Liver (tissue), 9 donors: ENCODE measurements around the gene PARD3B. TPM values are rescaled to one million over a fixed set of nuclear protein-coding genes. Genes with fewer than 3 reads are reported as not detected.

Experiments used
- DNase-seq: peaks from one replicate; pipeline ENCODE4 v3.0.0-alpha.2; 2017; ENCODE audit warnings: low spot score
- H3K27ac ChIP-seq, 2 donors: one replicate each; pipeline ENCODE4 v1.7.0; 2013; ENCODE audit warnings: inconsistent platforms in 2 of 2, low read length in 2 of 2, control low read depth in 1 of 2, low read depth in 1 of 2, mild to moderate bottlenecking in 1 of 2
- H3K27me3 ChIP-seq, 4 donors: one replicate each; pipeline versions ENCODE4 v1.6.1 to v1.7.0; 2013; ENCODE audit warnings: low read length in 3 of 4, inconsistent platforms in 1 of 4, mild to moderate bottlenecking in 1 of 4, moderate library complexity in 1 of 4; ENCODE audit not compliant: control insufficient read depth in 4 of 4, insufficient read depth in 4 of 4
- H3K36me3 ChIP-seq, 4 donors: one replicate each; pipeline versions ENCODE4 v1.6.1 to v1.7.0; 2013; ENCODE audit warnings: low read length in 3 of 4, mild to moderate bottlenecking in 3 of 4, low read depth in 1 of 4, moderate library complexity in 1 of 4; ENCODE audit not compliant: control insufficient read depth in 4 of 4, insufficient read depth in 3 of 4
- H3K4me1 ChIP-seq, 4 donors: one replicate each; pipeline versions ENCODE4 v1.6.1 to v1.7.0; 2013; ENCODE audit warnings: low read length in 3 of 4, mild to moderate bottlenecking in 3 of 4, moderate library complexity in 1 of 4; ENCODE audit not compliant: control insufficient read depth in 4 of 4, insufficient read depth in 4 of 4
- H3K4me3 ChIP-seq, 3 donors: one replicate each; pipeline versions ENCODE4 v1.6.1 to v1.7.0; 2013; ENCODE audit warnings: low read length in 3 of 3, control low read depth in 1 of 3, low read depth in 1 of 3, mild to moderate bottlenecking in 1 of 3
- H3K9ac ChIP-seq, 2 donors: one replicate each; pipeline ENCODE4 v1.7.0; 2013; ENCODE audit warnings: low read length in 2 of 2, mild to moderate bottlenecking in 2 of 2, moderate library complexity in 2 of 2, control low read depth in 1 of 2, low read depth in 1 of 2
- H3K9me3 ChIP-seq, 4 donors: one replicate each; pipeline versions ENCODE4 v1.6.1 to v1.7.0; 2013; ENCODE audit warnings: low read length in 3 of 4; ENCODE audit not compliant: control insufficient read depth in 4 of 4
- ATF3 ChIP-seq: IDR thresholded peaks from 2 replicates; pipeline ENCODE4 v1.6.1; 2016; ENCODE audit warnings: antibody characterized with exemption
- CTCF ChIP-seq: fragments of 150-350 bp; IDR thresholded peaks from 2 replicates; pipeline ENCODE4 v1.5.1; 2017; ENCODE audit warnings: improper control_type of control experiment, low read depth, low read length; ENCODE audit not compliant: missing input control
- EGR1 ChIP-seq, 2 donors: IDR thresholded peaks; 2 replicates each; pipeline ENCODE4 v1.6.1; 2016 to 2018; ENCODE audit warnings: antibody characterized with exemption in 2 of 2, low read depth in 2 of 2
- FOXA1 ChIP-seq: IDR thresholded peaks from 2 replicates; pipeline ENCODE4 v1.6.1; 2016; ENCODE audit warnings: antibody characterized with exemption
- FOXA2 ChIP-seq: IDR thresholded peaks from 2 replicates; pipeline ENCODE4 v1.6.1; 2016; ENCODE audit warnings: antibody characterized with exemption
- GABPA ChIP-seq, 2 donors: IDR thresholded peaks in 1 of 2; conservative IDR thresholded peaks in 1 of 2; 2 replicates each; pipeline ENCODE4 v1.6.1; 2016; ENCODE audit warnings: antibody characterized with exemption in 2 of 2, mild to moderate bottlenecking in 1 of 2, moderate library complexity in 1 of 2
- HNF4A ChIP-seq, 2 donors: conservative IDR thresholded peaks; 2 replicates each; pipeline ENCODE4 v1.6.1; 2016; ENCODE audit warnings: antibody characterized with exemption in 2 of 2, mild to moderate bottlenecking in 2 of 2
- HNF4G ChIP-seq: IDR thresholded peaks from 2 replicates; pipeline ENCODE4 v1.6.1; 2016; ENCODE audit warnings: antibody characterized with exemption
- JUND ChIP-seq, 2 donors: IDR thresholded peaks; 2 replicates each; pipeline ENCODE4 v1.6.1; 2016; ENCODE audit warnings: antibody characterized with exemption in 2 of 2
- MAX ChIP-seq: IDR thresholded peaks from 2 replicates; pipeline ENCODE4 v1.6.1; 2016; ENCODE audit warnings: antibody characterized with exemption
- NR2F2 ChIP-seq: IDR thresholded peaks from 2 replicates; pipeline ENCODE4 v1.6.1; 2016; ENCODE audit warnings: antibody characterized with exemption
- RAD21 ChIP-seq, 2 donors: IDR thresholded peaks; 2 replicates each; pipeline ENCODE4 v1.6.1; 2016; ENCODE audit warnings: antibody characterized with exemption in 2 of 2, mild to moderate bottlenecking in 2 of 2
- REST ChIP-seq: IDR thresholded peaks from 2 replicates; pipeline ENCODE4 v1.6.1; 2016; ENCODE audit warnings: antibody characterized with exemption, mild to moderate bottlenecking
- RXRA ChIP-seq, 2 donors: IDR thresholded peaks; 2 replicates each; pipeline ENCODE4 v1.6.1; 2017 to 2018; ENCODE audit warnings: antibody characterized with exemption in 2 of 2, mild to moderate bottlenecking in 1 of 2
- SP1 ChIP-seq: IDR thresholded peaks from 2 replicates; pipeline ENCODE4 v1.6.1; 2018; ENCODE audit warnings: antibody characterized with exemption, mild to moderate bottlenecking
- TAF1 ChIP-seq: conservative IDR thresholded peaks from 2 replicates; pipeline ENCODE4 v1.6.1; 2016; ENCODE audit warnings: antibody characterized with exemption, mild to moderate bottlenecking
- YY1 ChIP-seq: IDR thresholded peaks from 2 replicates; pipeline ENCODE4 v1.6.1; 2016; ENCODE audit warnings: antibody characterized with exemption, mild to moderate bottlenecking
- ZBTB33 ChIP-seq: IDR thresholded peaks from 2 replicates; pipeline ENCODE4 v1.6.1; 2016; ENCODE audit warnings: antibody characterized with exemption
- WGBS: extraction: QIAGEN DNeasy Blood & Tissue Kit; methylation state at CpG from one replicate; pipeline ENCODE4 v1.1.7; 2013; 5-methylcytosine and 5-hydroxymethylcytosine counted together
- polyA plus RNA-seq, 2 donors: library from polyadenylated mRNA; stranded (reverse) in 1 of 2; unstranded in 1 of 2; fragments of 200-250 nt in 1 of 2; fragments of >200 nt in 1 of 2; fragmentation: Nextera tagmentation in 1 of 2; extraction: Ambion mirVana in 1 of 2; gene quantifications; one replicate each; pipeline versions ENCODE4 v1.2.1 to v1.2.3, GENCODE V29; 2013 to 2015
- total RNA-seq, 2 donors: library from RNA; depleted of rRNA; stranded (reverse); fragments of >200 nt; gene quantifications; one replicate each; pipeline ENCODE4 v1.2.3, GENCODE V29; 2014
- donor health status: healthy.
- donor health status: healthy.
- donor health status: healthy.
- donor health status: healthy.
- donor health status: healthy.

PARD3B gene
- total and polyA plus RNA-seq, 4 donors, result 1.1 to 10.3 (median 3.7) TPM

- DNase-seq, result no peak
- Histone ChIP-seq H3K36me3 (no peaks in the 10 kb centered on the region), H3K4me1 (no peaks in the 10 kb centered on the region), H3K9ac (no peak overlapping the region), H3K27me3 (no peaks in the 10 kb centered on the region), H3K4me3 (no peak overlapping the region), H3K27ac (no peak overlapping the region), H3K9me3 (peaks cover 0 to 4% (median 0%) of the 10 kb centered on the region in 4 donors)
- TF ChIP-seq SP1 (no peak), ATF3 (no peak), NR2F2 (no peak), FOXA1 (no peak), HNF4G (no peak)
- 98% methylated on average over 6 of the region's 6 CpGs for WGBS
These were observed 600.6 kb downstream of the PARD3B start for GRCh38 chr2:205145888-205146287.

GRCh38 chr2:205148755-205149154 is 603.5 kb downstream of the PARD3B start:
- 93% methylated on average over 2 of the region's 2 CpGs for WGBS
- no peak overlapping the region for H3K27ac ChIP-seq
- DNase-seq, result no peak

More at GRCh38 chr2:205148755-205149154, 603.5 kb downstream of the PARD3B start:
- H3K36me3 ChIP-seq, result no peaks in the 10 kb centered on the region
- no peak overlapping the region for H3K9ac ChIP-seq
- peaks cover 0 to 4% (median 0%) of the 10 kb centered on the region in 4 donors for H3K9me3 ChIP-seq
- H3K4me1 ChIP-seq, result no peaks in the 10 kb centered on the region
- no peak overlapping the region for H3K4me3 ChIP-seq
- no peaks in the 10 kb centered on the region for H3K27me3 ChIP-seq
- TF ChIP-seq CTCF, result no peak
- no peak for TF ChIP-seq REST
- TF ChIP-seq RXRA (IDR thresholded peaks at IDR 0.05), result no peak
- TF ChIP-seq HNF4A (conservative IDR thresholded peaks at IDR 0.05), result no peak
- no peak for TF ChIP-seq GABPA (IDR thresholded peaks at IDR 0.05 in 1 of 2, conservative IDR thresholded peaks at IDR 0.05 in 1 of 2)
- TF ChIP-seq JUND (IDR thresholded peaks at IDR 0.05), result no peak
- no peak for TF ChIP-seq EGR1 (IDR thresholded peaks at IDR 0.05; ENCODE audit: low read depth in 2 of 2)
- TF ChIP-seq ZBTB33, result no peak
- TF ChIP-seq HNF4G, result no peak
- no peak for TF ChIP-seq TAF1
- TF ChIP-seq SP1, result no peak
- no peak for TF ChIP-seq ATF3
- no peak for TF ChIP-seq FOXA1
- TF ChIP-seq MAX, result no peak
- TF ChIP-seq YY1, result no peak
- no peak for TF ChIP-seq FOXA2
- TF ChIP-seq RAD21 (IDR thresholded peaks at IDR 0.05), result no peak
- TF ChIP-seq NR2F2, result no peak
